ENCODE data around the gene GNRH2.

- no peak for TF ChIP-seq CTCF (IDR thresholded peaks at IDR 0.05; ENCODE audit: low read depth, low read length)
- no peak for TF ChIP-seq EZH2phosphoT487 (IDR thresholded peaks at IDR 0.05; ENCODE audit: low read depth)
Measured at GRCh38 chr20:3093861-3094361, 50.5 kb downstream of the GNRH2 start.
